ENCODE measurements around the gene CROCC2.

CROCC2 gene

DNA sequence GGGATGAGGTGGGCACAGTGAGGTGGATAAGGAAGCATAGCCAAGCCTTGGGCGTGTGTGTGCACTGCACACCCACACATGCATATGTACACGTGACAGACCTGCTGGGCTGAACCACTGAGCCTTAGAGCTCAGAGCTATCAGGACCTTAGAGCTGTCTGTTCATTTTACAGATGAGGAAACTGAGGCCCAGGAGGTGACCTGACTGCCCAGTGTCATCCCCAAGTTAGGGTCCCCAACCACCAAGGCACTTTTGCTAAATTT, 84.1 kb downstream of the CROCC2 start:
- no peak for DNase-seq (ENCODE audit: low read depth, low spot score)

DNA sequence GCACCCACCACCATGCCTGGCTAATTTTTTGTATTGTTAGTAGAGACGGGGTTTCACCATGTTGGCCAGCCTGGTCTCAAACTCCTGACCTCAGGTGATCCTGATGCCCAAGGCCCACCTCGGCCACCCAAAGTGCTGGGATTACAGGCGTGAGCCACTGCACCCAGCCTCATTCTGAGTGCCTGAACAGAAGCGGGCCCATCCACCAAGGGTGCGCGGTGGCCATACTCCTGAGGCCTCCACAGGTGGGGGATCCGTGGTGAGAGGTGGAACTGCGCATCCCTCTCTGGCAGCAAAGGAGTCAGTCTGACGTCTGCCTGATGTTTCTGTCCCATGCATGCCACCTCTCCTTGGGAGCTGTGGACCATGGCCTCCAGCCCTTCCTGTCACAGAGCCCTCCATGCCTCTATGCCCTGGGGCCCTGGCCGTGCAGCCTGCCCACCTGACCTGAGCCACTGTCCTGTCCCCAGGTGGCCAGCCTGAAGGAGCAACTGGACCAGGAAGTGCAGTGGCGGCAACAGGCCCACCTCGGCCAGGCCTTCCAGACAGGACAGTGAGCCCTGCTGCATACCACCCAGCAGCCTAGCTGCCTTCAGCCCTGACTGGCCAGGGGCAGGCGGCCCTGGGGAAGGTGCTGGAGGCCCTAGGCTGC, 84.7 kb downstream of the CROCC2 start:
- no peak overlapping the region for H3K4me3 ChIP-seq (ENCODE audit: low read length)
- no peak for DNase-seq (ENCODE audit: low read depth, low spot score)

More for the DNA sequence above, 84.1 kb downstream of the CROCC2 start:
- no peak overlapping the region for H3K4me3 ChIP-seq (ENCODE audit: low read length)

DNA sequence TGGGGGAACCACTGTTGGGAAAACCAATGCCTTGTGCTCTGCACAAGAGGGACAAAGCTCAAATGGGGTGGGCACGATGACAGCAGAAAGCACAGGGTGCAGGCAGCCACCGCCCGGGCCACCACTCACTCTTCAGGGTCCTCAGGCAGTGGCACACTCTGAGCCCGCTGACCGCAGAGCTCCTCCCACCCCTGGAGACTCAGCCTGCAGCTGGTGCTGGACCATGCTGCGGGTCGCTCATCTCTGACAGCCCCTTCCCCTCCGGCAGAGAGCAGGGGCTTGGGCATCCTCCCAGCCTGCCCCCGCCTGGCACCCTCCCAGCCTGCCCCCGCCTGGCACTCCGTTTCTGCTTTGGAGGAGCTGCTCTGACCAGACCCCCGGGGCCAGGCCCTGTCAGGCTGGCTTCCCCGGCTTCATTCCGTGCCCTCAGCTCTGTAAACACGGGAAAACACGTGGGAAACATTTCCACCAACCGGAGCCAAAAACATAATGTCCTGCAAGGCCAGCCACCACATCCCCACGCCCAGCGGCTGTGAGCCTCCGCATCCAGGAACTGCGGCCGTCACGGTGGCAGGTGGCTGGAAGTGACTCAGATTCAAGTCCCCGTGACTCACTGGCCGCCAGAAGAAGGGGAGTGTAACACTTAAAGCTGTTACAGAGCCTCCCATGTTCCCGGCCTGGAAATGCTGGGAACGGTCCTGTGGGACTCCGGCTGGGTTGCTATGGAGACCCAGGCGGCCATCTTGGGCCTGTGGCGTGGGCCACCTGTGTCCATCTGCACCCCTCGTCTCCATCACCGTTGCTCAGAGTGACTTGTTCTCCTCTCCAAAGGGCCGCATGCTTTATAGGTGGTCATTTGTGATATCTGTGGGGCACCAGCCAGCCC, 85.5 kb downstream of the CROCC2 start:
- H3K4me3 ChIP-seq (ENCODE audit: low read length), result no peak overlapping the region
- DNase-seq (ENCODE audit: low read depth, low spot score), result no peak

DNA sequence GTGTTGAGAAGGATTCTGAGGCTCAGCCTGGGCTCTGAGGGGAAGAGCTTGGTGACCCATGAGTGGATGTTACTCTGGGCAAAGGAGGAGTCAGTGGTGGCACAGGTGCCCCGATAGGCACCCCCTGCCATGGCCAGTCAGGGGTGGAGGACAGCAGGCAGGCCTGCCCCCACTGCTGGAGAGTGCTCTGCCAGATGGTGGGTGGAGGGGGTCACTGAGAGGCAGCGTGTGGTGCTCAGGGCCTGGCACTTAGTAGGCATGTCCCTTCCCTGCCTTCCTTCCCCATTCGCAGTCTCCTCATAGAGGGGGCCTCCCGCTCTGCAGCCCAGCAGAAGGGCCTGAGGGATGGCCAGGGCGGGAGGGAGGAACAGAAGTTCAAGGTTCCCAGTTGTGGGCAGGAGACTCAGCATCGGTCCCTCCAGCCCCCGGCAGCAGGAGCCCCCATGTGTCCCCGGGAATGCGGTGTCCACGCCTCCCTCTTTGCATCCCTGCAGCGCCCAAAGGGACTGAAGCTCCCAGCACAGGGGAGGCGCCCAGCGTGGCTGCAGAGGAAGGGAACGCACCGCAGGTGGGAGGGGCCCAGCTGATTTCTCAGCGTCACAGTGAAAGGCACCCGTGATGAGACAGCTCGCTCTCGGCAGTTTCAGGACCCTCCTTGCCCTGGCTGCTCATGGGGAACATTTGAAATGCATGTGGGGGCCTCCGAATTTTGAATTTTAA, 86.6 kb downstream of the CROCC2 start:
- DNase-seq (ENCODE audit: low read depth, low spot score), result no peak
- no peak overlapping the region for H3K4me3 ChIP-seq (ENCODE audit: low read length)

DNA sequence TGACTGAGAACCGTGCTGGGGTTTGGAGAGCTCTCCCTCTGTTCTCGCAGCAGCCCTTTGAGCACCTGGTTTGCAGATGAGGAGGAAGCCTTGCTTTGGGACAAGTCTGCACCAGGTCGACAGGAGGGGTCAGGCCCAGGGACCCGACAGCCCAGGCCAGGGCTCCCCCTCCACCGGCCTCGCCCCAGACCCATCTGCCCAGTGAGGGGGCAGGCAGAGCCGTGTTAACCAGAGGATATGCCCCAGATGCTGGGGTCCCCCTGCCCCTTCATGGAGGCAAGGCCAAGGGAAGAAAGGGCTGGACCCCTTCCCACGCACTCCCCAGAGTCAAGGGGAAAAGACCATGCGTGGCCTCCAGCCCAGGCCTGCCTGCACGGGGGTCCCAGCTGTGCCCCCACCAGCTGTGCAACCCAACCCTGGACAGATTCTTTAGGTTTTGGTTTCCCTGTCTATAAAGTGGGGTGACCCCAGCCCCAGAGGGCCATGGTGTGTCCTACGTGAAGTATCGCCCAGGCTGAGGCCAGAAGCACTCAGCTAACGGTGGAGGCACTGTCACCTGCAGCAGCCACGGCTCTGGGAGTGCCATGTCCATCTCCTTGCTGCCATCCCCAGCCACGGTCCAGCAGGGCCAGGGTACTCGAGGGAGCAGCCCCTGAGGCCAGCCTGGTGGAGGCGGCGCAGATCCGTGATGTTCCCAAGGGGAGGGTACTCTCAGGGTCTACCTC, 87.5 kb downstream of the CROCC2 start:
- no peak overlapping the region for H3K4me3 ChIP-seq (ENCODE audit: low read length)
- DNase-seq (ENCODE audit: low read depth, low spot score), result no peak

DNA sequence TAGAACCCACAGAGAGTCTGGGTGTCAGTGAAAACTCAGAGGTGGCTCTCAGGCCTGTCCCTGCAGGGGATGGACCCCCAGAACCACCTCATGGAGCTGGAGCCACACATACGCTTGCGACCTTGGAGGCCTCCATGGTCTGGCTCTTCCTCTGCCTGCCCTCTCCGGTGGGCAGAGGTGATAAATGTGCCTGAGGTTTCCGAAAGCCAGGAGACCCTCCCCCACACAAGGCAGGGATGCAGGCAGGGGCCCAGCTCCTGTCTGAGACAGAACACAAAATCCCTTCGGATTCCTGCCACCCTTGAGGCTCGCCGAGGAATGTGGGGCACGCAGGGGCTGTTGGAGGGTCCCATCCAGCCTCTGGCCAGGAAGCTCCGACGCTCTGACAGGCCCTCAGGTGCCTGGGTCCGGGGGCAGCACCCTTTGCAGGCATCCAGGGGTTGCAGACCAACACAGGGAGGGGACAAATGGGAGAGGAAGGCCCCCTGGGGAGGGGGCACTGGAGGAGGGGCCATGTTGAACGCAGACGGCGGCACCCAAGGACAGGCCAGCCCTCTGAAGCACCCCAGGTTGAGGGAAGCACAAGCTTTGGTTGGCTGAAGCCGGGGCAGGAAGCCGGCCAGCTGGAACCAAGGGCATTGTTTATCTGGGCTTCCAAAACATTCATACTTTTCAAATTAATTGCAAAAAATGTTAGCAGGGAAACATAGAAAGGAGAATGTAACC, 88.2 kb downstream of the CROCC2 start:
- DNase-seq (ENCODE audit: low read depth, low spot score), result no peak
- H3K4me3 ChIP-seq (ENCODE audit: low read length), result no peak overlapping the region

GRCh38 chr2:240995041-240996021, 89.2 kb downstream of the CROCC2 start:
- no peak overlapping the region for H3K4me3 ChIP-seq (ENCODE audit: low read length)
- no peak for DNase-seq (ENCODE audit: low read depth, low spot score)

DNA sequence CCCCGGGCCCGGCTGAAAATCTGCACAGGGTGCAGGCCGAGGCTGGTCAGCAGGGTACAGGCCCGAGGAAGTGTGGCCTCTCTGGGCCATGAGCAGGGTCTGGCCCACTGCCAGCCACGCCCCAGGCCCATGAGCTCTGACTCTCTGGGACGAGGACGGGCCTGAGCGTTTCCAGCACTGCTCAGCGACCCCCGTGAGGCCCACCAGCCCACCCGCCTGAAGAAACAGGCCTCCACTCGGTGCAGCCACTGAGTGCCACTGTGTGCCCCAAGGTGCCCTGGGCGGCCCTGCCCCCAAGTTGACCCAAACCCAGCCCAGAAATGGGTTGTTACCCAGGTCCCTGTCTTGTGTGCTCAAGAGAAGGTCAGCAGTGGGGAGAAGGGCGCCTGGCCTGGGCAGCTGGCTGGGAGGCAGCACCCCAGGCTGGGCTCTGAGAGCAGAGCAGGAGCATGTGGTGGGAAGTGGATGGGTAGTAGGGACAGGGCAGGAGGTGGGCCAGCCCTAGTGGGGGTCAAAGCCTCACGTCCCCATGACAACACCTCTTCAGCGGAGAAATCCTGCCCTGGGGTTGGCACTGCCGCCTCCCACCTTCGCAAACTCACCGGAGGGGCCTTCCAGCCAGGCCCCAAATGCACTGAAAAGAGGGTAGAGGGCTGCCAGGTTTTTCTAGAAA, 90.2 kb downstream of the CROCC2 start:
- DNase-seq (ENCODE audit: low read depth, low spot score), result no peak
- H3K4me3 ChIP-seq (ENCODE audit: low read length), result no peak overlapping the region

- H3K4me3 ChIP-seq (ENCODE audit: low read length), result no peak overlapping the region
- DNase-seq (ENCODE audit: low read depth, low spot score), result no peak
These were observed 90.7 kb downstream of the CROCC2 start for GRCh38 chr2:240996834-240997140.

DNA sequence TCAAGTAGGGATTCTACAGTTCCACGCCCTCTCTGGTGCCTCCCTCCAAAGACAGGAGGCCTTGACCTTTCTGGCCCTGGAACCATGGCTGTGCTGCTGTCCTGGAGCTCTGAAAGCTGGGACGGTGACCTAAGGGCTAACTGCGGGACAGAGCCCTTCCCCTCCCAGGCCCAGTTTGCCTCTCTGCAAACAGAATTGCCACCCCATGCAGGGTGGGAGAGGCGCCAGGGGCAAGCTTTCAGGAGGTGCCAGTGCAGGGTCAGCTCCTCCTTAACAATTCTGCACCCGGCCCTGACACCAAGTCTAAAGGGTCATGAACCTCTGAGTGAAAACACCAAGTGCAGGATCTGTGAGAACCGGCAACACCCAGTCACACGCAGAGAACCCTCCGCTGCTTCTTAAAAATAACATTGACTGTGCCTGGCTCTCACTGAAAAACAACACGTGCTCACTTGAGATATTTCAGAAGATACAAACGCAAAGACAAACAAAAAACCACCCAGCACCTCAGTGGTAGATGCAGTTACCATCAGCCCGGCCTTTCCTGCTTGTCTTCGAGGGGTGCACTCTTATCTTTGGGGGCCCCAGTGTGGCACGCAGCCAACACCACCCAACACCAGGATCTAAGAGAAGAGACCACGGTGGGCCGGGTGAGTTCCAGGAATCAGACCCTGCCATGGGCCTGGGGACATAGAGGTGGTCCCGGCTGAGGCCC, 91.2 kb downstream of the CROCC2 start:
- H3K4me3 ChIP-seq (ENCODE audit: low read length), result no peak overlapping the region
- DNase-seq (ENCODE audit: low read depth, low spot score), result no peak

DNA sequence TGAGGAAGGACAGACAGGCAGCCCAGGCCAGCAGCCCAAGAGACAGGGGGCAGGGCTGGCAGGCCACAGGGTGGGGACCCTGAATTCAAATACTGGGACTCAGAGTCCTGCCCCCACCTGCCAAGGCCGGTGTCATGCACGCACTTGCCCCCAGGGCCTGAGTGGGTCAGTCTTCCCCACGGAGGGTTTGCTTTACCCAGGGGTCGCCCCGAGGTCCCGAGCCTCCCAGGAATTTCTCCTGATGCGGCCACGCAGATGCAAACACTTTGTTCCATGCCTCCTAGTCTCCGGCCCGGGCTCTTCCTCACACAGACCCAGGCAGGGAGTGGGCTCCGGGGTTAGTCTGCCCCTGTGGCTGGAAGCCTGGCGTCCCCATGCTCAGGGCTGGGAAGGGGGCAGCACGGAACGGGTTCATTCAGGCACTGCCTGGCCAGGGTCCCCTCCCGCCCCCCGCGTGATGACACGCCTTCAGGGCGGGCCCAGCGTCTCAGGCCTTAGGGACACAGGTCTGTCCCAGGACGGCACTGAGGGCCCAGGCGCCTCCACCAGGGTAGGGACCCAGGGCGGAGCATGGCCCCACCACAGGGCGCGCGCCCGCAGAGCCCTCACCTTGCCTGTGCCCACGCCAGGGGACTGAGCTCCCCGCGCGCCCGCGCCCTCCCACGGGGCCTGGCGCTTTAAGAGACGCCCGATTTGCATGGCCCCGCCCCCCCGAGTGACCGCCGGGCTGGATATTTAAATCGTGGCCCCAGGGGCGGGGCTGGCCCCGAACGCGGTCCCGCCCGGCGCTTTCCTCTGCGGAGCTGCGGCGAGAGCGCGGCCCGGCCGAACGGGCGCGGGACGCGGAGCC, 91.9 kb downstream of the CROCC2 start, which contains the start of gene SNED1:
Gene SNED1, plus strand, starts transcription at position 763 of the 850 bp plus-strand sequence. CDS start 220 bp downstream, outside the sequence.
- DNase-seq (ENCODE audit: low read depth, low spot score), result no peak
- no peak within 1 kb of the TSS for H3K4me3 ChIP-seq (ENCODE audit: low read length)

GRCh38 chr2:240998706-240998994, 92.5 kb downstream of the CROCC2 start:
- no peak overlapping the region for H3K4me3 ChIP-seq (ENCODE audit: low read length)
- DNase-seq (ENCODE audit: low read depth, low spot score), result no peak

- DNase-seq (ENCODE audit: low read depth, low spot score), result no peak
- no peak overlapping the region for H3K4me3 ChIP-seq (ENCODE audit: low read length)
These were observed 93.1 kb downstream of the CROCC2 start for GRCh38 chr2:240998995-240999791.

- no peak for DNase-seq (ENCODE audit: low read depth, low spot score)
- no peak overlapping the region for H3K4me3 ChIP-seq (ENCODE audit: low read length)
These were observed 93.9 kb downstream of the CROCC2 start for GRCh38 chr2:240999873-241000541.

GRCh38 chr2:241000831-241001321, 94.7 kb downstream of the CROCC2 start:
- no peak for DNase-seq (ENCODE audit: low read depth, low spot score)
- H3K4me3 ChIP-seq (ENCODE audit: low read length), result no peak overlapping the region
